ENCODE results near the gene PRPS1L1.

GRCh38 chr7:18049262-18049661, 21.6 kb upstream of the PRPS1L1 start:
- TF ChIP-seq NANOG (IDR thresholded peaks at IDR 0.05; ENCODE audit: insufficient read depth, low read depth, low read length, poor library complexity, severe bottlenecking): no peak
- no peak for TF ChIP-seq CREB1 (IDR thresholded peaks at IDR 0.05)
- no peak for TF ChIP-seq POLR2A (IDR thresholded peaks at IDR 0.05; ENCODE audit: control extremely low read depth in 1 of 2, low read depth in 2 of 2, low read length in 2 of 2)
- no peak for TF ChIP-seq HDAC6 (IDR thresholded peaks at IDR 0.05; ENCODE audit: low read depth, low read length)
